H1 (cell line): ENCODE measurements around the gene KAZALD1. TPM values are rescaled to one million over a fixed set of nuclear protein-coding genes. Genes with fewer than 3 reads are reported as not detected.

Experiments used
- CTCF ChIA-PET: fragments of 300-600 bp; sonication (Branson Sonifier 250); formaldehyde crosslinking; loops from one replicate; lab custom pipeline; 2021; ENCODE audit not compliant: partially characterized antibody; lab: Charles Lee
- POLR2A ChIA-PET: fragments of 300-600 bp; sonication (Branson Sonifier 250); formaldehyde crosslinking; loops from one replicate; lab custom pipeline; 2021; ENCODE audit warnings: inconsistent platforms; ENCODE audit not compliant: partially characterized antibody; lab: Charles Lee
- DNase-seq, 2 experiments: peaks; one replicate each; pipeline versions ENCODE4 v3.0.0 to v3.0.0-alpha.2; 2010 to 2022; ENCODE audit warnings: low spot score in 2 of 2, low read depth in 1 of 2, mixed read lengths in 1 of 2
- FAIRE-seq: peaks from 2 replicates; lab custom pipeline; 2011; peaks lifted over from hg19 to GRCh38; lab: Jason Lieb, UNC
- H2AFZ ChIP-seq: 2 replicates; pipeline ENCODE4 v1.8.1; 2012; ENCODE audit warnings: low read length, inconsistent platforms
- H2AK5ac ChIP-seq: 2 replicates; pipeline ENCODE4 v1.6.1; 2013; ENCODE audit warnings: low read depth, low read length
- H2BK120ac ChIP-seq: replicated peaks from 2 replicates; pipeline ENCODE3; 2013; ENCODE audit warnings: low read depth, low read length, inconsistent platforms
- H2BK12ac ChIP-seq: 2 replicates; pipeline ENCODE4 v1.6.1; 2013; ENCODE audit warnings: low read depth, low read length
- H2BK15ac ChIP-seq: 2 replicates; pipeline ENCODE4 v1.6.1; 2013; ENCODE audit warnings: low read length
- H2BK20ac ChIP-seq: 2 replicates; pipeline ENCODE4 v1.6.1; 2013; ENCODE audit warnings: low read length
- H2BK5ac ChIP-seq: 2 replicates; pipeline ENCODE4 v1.6.1; 2013; ENCODE audit warnings: low read depth, low read length
- H3K14ac ChIP-seq: 2 replicates; pipeline ENCODE4 v1.6.1; 2013; ENCODE audit warnings: inconsistent platforms; ENCODE audit not compliant: insufficient read length
- H3K18ac ChIP-seq: 2 replicates; pipeline ENCODE4 v1.6.1; 2013; ENCODE audit warnings: low read length; ENCODE audit errors: extremely low read depth
- H3K23ac ChIP-seq: 2 replicates; pipeline ENCODE4 v1.6.1; 2013; ENCODE audit warnings: inconsistent platforms; ENCODE audit not compliant: insufficient read length
- H3K23me2 ChIP-seq: 2 replicates; pipeline ENCODE4 v1.6.1; 2013; ENCODE audit warnings: low read depth, low read length
- H3K27ac ChIP-seq: 2 replicates; pipeline ENCODE4 v1.6.1; 2011; ENCODE audit warnings: low read depth, low read length, inconsistent platforms
- H3K27me3 ChIP-seq, 4 experiments: replicated peaks in 1 of 4; 1 replicate in 1 of 4; 2 replicates in 3 of 4; pipeline versions ENCODE4 v1.6.1 to v1.8.1; 2011 to 2013; ENCODE audit warnings: low read length in 3 of 4, mild to moderate bottlenecking in 3 of 4, inconsistent platforms in 2 of 4, mixed read lengths in 2 of 4, moderate library complexity in 1 of 4; ENCODE audit not compliant: control insufficient read depth in 3 of 4, insufficient read depth in 3 of 4; ENCODE audit errors: extremely low read depth in 1 of 4
- H3K36me3 ChIP-seq, 4 experiments: 2 replicates each; pipeline versions ENCODE4 v1.6.1 to v1.8.1; 2011 to 2013; ENCODE audit warnings: mild to moderate bottlenecking in 4 of 4, low read length in 3 of 4, moderate library complexity in 2 of 4, control low read depth in 1 of 4, inconsistent platforms in 1 of 4; ENCODE audit not compliant: insufficient read depth in 4 of 4, control insufficient read depth in 2 of 4
- H3K4ac ChIP-seq: replicated peaks from 2 replicates; pipeline ENCODE3; 2013; ENCODE audit warnings: low read length, low read depth, mixed read lengths, inconsistent platforms; ENCODE audit not compliant: insufficient read length
- H3K4me1 ChIP-seq, 4 experiments: replicated peaks in 1 of 4; 1 replicate in 1 of 4; 2 replicates in 3 of 4; pipeline versions ENCODE4 v1.6.1 to v1.8.1; 2011 to 2013; ENCODE audit warnings: low read length in 3 of 4, inconsistent platforms in 2 of 4, mixed read lengths in 1 of 4; ENCODE audit not compliant: insufficient read depth in 4 of 4, control insufficient read depth in 3 of 4
- H3K4me2 ChIP-seq, 2 experiments: 2 replicates each; pipeline versions ENCODE4 v1.6.1 to v1.8.1; 2011 to 2013; ENCODE audit warnings: low read depth in 2 of 2, low read length in 2 of 2, control low read depth in 1 of 2, inconsistent platforms in 1 of 2, mild to moderate bottlenecking in 1 of 2; ENCODE audit not compliant: insufficient read depth in 1 of 2
- H3K4me3 ChIP-seq, 4 experiments: fragments of 200-600, 300-600 bp in 1 of 4; sonication (generic), shearing (Covaris generic), sonication (Bioruptor Twin) in 1 of 4; 2 replicates each; pipeline versions ENCODE4 v1.5.1 to v1.8.1; 2011 to 2016; ENCODE audit warnings: low read length in 4 of 4, low read depth in 3 of 4, control low read depth in 2 of 4, inconsistent platforms in 2 of 4, mild to moderate bottlenecking in 2 of 4, mixed read lengths in 1 of 4, moderate library complexity in 1 of 4; ENCODE audit not compliant: insufficient read depth in 2 of 4; ENCODE audit errors: extremely low read depth in 1 of 4
- H3K56ac ChIP-seq: replicated peaks from 2 replicates; pipeline ENCODE3; 2013; ENCODE audit warnings: low read depth, mild to moderate bottlenecking, mixed read lengths, low read length, inconsistent platforms; ENCODE audit not compliant: insufficient read length
- H3K79me1 ChIP-seq: 2 replicates; pipeline ENCODE4 v1.6.1; 2013; ENCODE audit warnings: low read depth, low read length, control low read depth
- H3K79me2 ChIP-seq, 2 experiments: 2 replicates each; pipeline versions ENCODE4 v1.6.1 to v1.8.1; 2012 to 2013; ENCODE audit warnings: low read length in 2 of 2, mild to moderate bottlenecking in 2 of 2, inconsistent platforms in 1 of 2; ENCODE audit not compliant: insufficient read depth in 2 of 2, control insufficient read depth in 1 of 2
- H3K9ac ChIP-seq, 4 experiments: replicated peaks in 1 of 4; 1 replicate in 1 of 4; 2 replicates in 3 of 4; pipeline versions ENCODE4 v1.6.1 to v1.8.1; 2011 to 2013; ENCODE audit warnings: low read depth in 3 of 4, low read length in 3 of 4, control low read depth in 2 of 4, mild to moderate bottlenecking in 2 of 4, moderate library complexity in 2 of 4, inconsistent platforms in 1 of 4; ENCODE audit errors: extremely low read depth in 1 of 4
- H3K9me3 ChIP-seq, 2 experiments: 2 replicates each; pipeline versions ENCODE4 v1.6.1 to v1.8.1; 2012 to 2013; ENCODE audit warnings: mild to moderate bottlenecking in 2 of 2, moderate library complexity in 2 of 2, control low read depth in 1 of 2, inconsistent platforms in 1 of 2, low read depth in 1 of 2, low read length in 1 of 2, mixed read lengths in 1 of 2; ENCODE audit not compliant: insufficient read depth in 2 of 2
- H4K20me1 ChIP-seq, 2 experiments: replicated peaks in 1 of 2; 2 replicates each; pipeline versions ENCODE3 to v1.8.1; 2011 to 2013; ENCODE audit warnings: inconsistent platforms in 2 of 2, low read length in 2 of 2, mild to moderate bottlenecking in 1 of 2; ENCODE audit not compliant: insufficient read depth in 2 of 2, control insufficient read depth in 1 of 2
- H4K5ac ChIP-seq: 2 replicates; pipeline ENCODE4 v1.6.1; 2013; ENCODE audit warnings: low read length, low read depth, mixed read lengths, inconsistent platforms; ENCODE audit not compliant: insufficient read length
- H4K8ac ChIP-seq: 2 replicates; pipeline ENCODE4 v1.8.0; 2013; ENCODE audit warnings: mild to moderate bottlenecking, moderate library complexity, low read length, inconsistent platforms; ENCODE audit not compliant: insufficient read depth; ENCODE audit errors: extremely low read depth
- H4K91ac ChIP-seq: replicated peaks from 2 replicates; pipeline ENCODE3; 2013; ENCODE audit warnings: low read length, mixed read lengths, inconsistent platforms; ENCODE audit not compliant: insufficient read length
- CHD1 ChIP-seq: IDR thresholded peaks from 2 replicates; pipeline ENCODE4 v1.6.1; 2012; ENCODE audit warnings: low read depth, low read length, improper control_type of control experiment
- EZH2 ChIP-seq: fragments of 200-600 bp; sonication (generic); IDR thresholded peaks from 2 replicates; pipeline ENCODE4 v1.7.1; 2012; ENCODE audit warnings: low read depth, mild to moderate bottlenecking, moderate library complexity, low read length, inconsistent platforms; ENCODE audit not compliant: severe bottlenecking
- NANOG ChIP-seq: IDR thresholded peaks from 2 replicates; pipeline ENCODE4 v1.6.1; 2011; ENCODE audit warnings: low read length, low read depth, mild to moderate bottlenecking, inconsistent platforms; ENCODE audit not compliant: insufficient read depth, poor library complexity, severe bottlenecking
- RNF2 ChIP-seq: fragments of 200-900, 300-1000 bp; sonication (generic); IDR thresholded peaks from 2 replicates; pipeline ENCODE4 v1.7.1; 2016; ENCODE audit warnings: borderline replicate concordance, low read depth, mild to moderate bottlenecking, antibody characterized with exemption, low read length; ENCODE audit not compliant: poor library complexity, severe bottlenecking; ENCODE audit errors: missing control alignments
- SUZ12 ChIP-seq: fragments of 200-600 bp; sonication (generic); IDR thresholded peaks from 2 replicates; pipeline ENCODE4 v1.6.1; 2012; ENCODE audit warnings: mild to moderate bottlenecking, inconsistent platforms, low read length, moderate library complexity, mixed read lengths
- WGBS, 2 experiments: shearing (Covaris generic) in 1 of 2; methylation state at CpG; one replicate each; pipeline versions ENCODE4 v1.1.6 to v1.1.7; 2013 to 2015; ENCODE audit warnings: low lambda C conversion rate in 2 of 2, mixed read lengths in 2 of 2, inconsistent platforms in 1 of 2, low coverage in 1 of 2, missing lambda C conversion rate in 1 of 2; ENCODE audit not compliant: insufficient replicate concordance in 2 of 2, insufficient coverage in 1 of 2, insufficient read length in 1 of 2; ENCODE audit errors: extremely low coverage in 1 of 2, missing lambda C conversion rate in 1 of 2; 5-methylcytosine and 5-hydroxymethylcytosine counted together
- polyA plus RNA-seq, 7 experiments: library from polyadenylated mRNA; depleted of rRNA in 3 of 7; stranded (reverse) in 5 of 7; unstranded in 2 of 7; fragments of >200 nt in 5 of 7; fragments of 200-250 nt in 2 of 7; gene quantifications; 1 replicate in 5 of 7; 2 replicates in 1 of 7; 4 replicates in 1 of 7; pipeline versions ENCODE4 v1.2.1 to v1.2.3, GENCODE V29; 2011 to 2013; ENCODE audit warnings: missing spikeins in 2 of 7, mixed read lengths in 2 of 7
- total RNA-seq: library from RNA; stranded (reverse); fragmentation: NEBNext Ultra II Directional; extraction: Animal tissue kit (Norgen Biotek cat#: 25700); gene quantifications from 2 replicates; pipeline ENCODE4 v1.2.1, GENCODE V29; 2021
- TF ChIP-seq, protein P1 (sequence below), 3 experiments: IDR thresholded peaks; 1 replicate in 2 of 3; 2 replicates in 1 of 3; pipeline versions ENCODE4 v1.5.1 to v1.6.1; 2011; ENCODE audit warnings: low read length in 3 of 3, mild to moderate bottlenecking in 3 of 3, inconsistent platforms in 2 of 3, low read depth in 1 of 3, moderate library complexity in 1 of 3; ENCODE audit not compliant: insufficient read depth in 1 of 3; ENCODE audit errors: control extremely low read depth in 1 of 3

The KAZALD1 gene
- total and polyA plus RNA-seq, 2 of the 8 experiments (the other 6 are each of a cell fraction or from before 2014, with no cell fraction given), result 0.65 to 1.9 TPM

DNA sequence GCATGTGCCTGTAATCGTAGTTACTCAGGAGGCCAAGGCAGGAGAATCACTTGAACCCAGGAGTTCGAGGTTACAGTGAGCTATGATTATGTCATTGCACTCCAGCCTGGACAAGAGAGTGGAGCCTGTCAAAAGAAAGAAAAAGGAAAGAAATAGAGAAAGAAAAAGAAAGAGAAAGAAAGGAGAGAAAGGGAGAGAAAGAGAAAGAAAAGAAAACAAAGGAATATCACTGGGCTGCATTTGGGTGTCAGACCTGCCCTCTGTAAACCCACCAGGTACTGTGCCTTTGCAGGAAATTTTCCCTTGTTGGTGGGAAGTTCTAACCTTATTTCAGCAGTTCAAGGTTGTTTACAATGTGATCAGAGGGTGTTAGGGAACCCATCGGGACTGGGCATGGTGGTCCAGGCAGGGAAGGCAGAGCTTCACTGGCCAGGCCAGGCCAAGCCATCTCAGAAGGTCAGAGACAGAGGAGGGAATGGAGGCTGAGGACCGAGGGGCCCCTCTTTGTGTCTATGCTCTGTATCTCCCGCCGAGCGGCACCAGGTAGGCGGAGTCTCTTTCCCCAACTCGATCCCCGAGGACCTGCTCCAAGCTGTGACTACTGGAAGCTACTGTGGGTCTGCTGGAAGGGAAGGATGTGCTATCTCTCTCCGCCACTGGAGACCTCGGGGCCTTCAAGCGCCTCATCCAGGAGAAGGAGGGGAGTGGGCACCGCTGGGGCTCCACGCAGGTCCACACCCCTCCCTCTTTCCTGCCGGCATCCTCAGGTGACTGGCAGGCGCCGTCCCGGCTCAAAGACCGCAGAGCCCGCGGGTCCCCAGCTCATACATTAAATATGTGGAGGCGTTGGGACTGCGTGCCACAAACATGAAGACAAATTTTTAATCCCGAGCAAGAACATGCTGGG lies 15.2 kb upstream of the KAZALD1 start:
- 0 out of 2 replicates have a peak overlapping the region, but pooled peaks have one; percentile 64 for H2BK12ac ChIP-seq
- H3K36me3 ChIP-seq, result no peaks in the 10 kb centered on the region
- H2AK5ac ChIP-seq, result no peak overlapping the region
- H3K27me3 ChIP-seq, result peaks cover 45 to 79% (median 70%) of the 10 kb centered on the region in 4 experiments
- no peak overlapping the region for H2BK120ac ChIP-seq
- H4K8ac ChIP-seq, result peak overlapping the region; percentile 46; the same call in 1 of the 2 replicates
- CTCF ChIA-PET, result interaction anchor here (0.6 to 59.5 kb wide), 21 partner anchors 0 to 1561 kb away, joined by 3 to 2176 read pairs (median 5); partner anchors contain the start of genes KAZALD1, PDZD7, SEMA4G and SFXN3
- no peak for FAIRE-seq
- no peak overlapping the region for H4K91ac ChIP-seq
- no peak overlapping the region; the same call in 1 of the 2 replicates for H2BK5ac ChIP-seq
- 12% methylated on average over 23 of the region's 25 CpGs; no CpG with 5 or more reads in 1 of the 2 experiments for WGBS, 2 experiments
- H3K79me2 ChIP-seq, result no peaks in the 10 kb centered on the region
- peak overlapping the region; percentile 65 to 71 for H3K4me2 ChIP-seq
- no peak overlapping the region for H3K56ac ChIP-seq
- H3K27ac ChIP-seq, result no peak overlapping the region
- no peak overlapping the region for H3K14ac ChIP-seq
- POLR2A ChIA-PET, result interaction anchor here (1.1 to 8.1 kb wide), 3 partner anchors 12 to 90 kb away, joined by 4 to 85 read pairs (median 6); partner anchors contain the start of gene KAZALD1
- peaks cover 9 to 34% (median 20%) of the 10 kb centered on the region in 4 experiments for H3K4me1 ChIP-seq
- no peaks in the 10 kb centered on the region for H3K79me1 ChIP-seq
- H3K23ac ChIP-seq, result no peak overlapping the region
- peak overlapping the region in 2 of 4 experiments; percentile 7 to 50; a peak in 5 of 8 replicates for H3K4me3 ChIP-seq
- H2AFZ ChIP-seq, result no peak overlapping the region
- H2BK20ac ChIP-seq, result no peak overlapping the region
- H3K4ac ChIP-seq, result no peak overlapping the region
- peaks cover 11 to 14% of the 10 kb centered on the region in 2 experiments for H4K20me1 ChIP-seq
- H2BK15ac ChIP-seq, result peak overlapping the region; percentile 96; the same call in 1 of the 2 replicates
- no peak overlapping the region; a peak in 1 of 7 replicates for H3K9ac ChIP-seq
- H4K5ac ChIP-seq, result no peak overlapping the region
- no peak for DNase-seq
- H3K9me3 ChIP-seq, result no peaks in the 10 kb centered on the region
- H3K18ac ChIP-seq, result peak overlapping the region; percentile 41; the same call in 1 of the 2 replicates
- H3K23me2 ChIP-seq, result peaks cover 5% of the 10 kb centered on the region; the same call in 1 of the 2 replicates
- TF ChIP-seq EZH2, result peak; percentile 58
- TF ChIP-seq NANOG, result no peak
- TF ChIP-seq CHD1, result no peak
- TF ChIP-seq SUZ12, result peak; percentile 78; the same call in 1 of the 2 replicates
- TF ChIP-seq, protein P1, sequence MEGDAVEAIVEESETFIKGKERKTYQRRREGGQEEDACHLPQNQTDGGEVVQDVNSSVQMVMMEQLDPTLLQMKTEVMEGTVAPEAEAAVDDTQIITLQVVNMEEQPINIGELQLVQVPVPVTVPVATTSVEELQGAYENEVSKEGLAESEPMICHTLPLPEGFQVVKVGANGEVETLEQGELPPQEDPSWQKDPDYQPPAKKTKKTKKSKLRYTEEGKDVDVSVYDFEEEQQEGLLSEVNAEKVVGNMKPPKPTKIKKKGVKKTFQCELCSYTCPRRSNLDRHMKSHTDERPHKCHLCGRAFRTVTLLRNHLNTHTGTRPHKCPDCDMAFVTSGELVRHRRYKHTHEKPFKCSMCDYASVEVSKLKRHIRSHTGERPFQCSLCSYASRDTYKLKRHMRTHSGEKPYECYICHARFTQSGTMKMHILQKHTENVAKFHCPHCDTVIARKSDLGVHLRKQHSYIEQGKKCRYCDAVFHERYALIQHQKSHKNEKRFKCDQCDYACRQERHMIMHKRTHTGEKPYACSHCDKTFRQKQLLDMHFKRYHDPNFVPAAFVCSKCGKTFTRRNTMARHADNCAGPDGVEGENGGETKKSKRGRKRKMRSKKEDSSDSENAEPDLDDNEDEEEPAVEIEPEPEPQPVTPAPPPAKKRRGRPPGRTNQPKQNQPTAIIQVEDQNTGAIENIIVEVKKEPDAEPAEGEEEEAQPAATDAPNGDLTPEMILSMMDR (IDR thresholded peaks at IDR 0.05; ENCODE audit: control extremely low read depth in 1 of 3, insufficient read depth in 1 of 3, low read depth in 1 of 3, low read length in 3 of 3), result no peak
- peak; percentile 20 for TF ChIP-seq RNF2
